ENCODE data around the gene LIN28B. TPM values are rescaled to one million over a fixed set of nuclear protein-coding genes. Genes with fewer than 3 reads are reported as not detected.

The LIN28B gene
- total RNA-seq, 4 donors from 2014 or later = 0.14 TPM; not detected in 3

- Histone ChIP-seq H3K27ac (no peak overlapping the region), H3K9me3 (no peaks in the 10 kb centered on the region), H3K4me3 (no peak overlapping the region), H3K4me1 (no peaks in the 10 kb centered on the region), H3K27me3 (no peaks in the 10 kb centered on the region), H3K36me3 (no peaks in the 10 kb centered on the region)
- intact Hi-C loops (cut with DNase I; ENCODE audit: low total_unique reads) = no loop called here
- TF ChIP-seq CTCF (IDR thresholded peaks at IDR 0.05) = no peak
- TF ChIP-seq POLR2A (IDR thresholded peaks at IDR 0.05) = no peak
- no peak for DNase-seq
These were observed 85.0 kb downstream of the LIN28B start for GRCh38 chr6:105041880-105042279.

GRCh38 chr6:105042648-105043047 is 85.7 kb downstream of the LIN28B start:
- no peak overlapping the region for H3K27ac ChIP-seq
- H3K9me3 ChIP-seq = no peaks in the 10 kb centered on the region
- no peak for DNase-seq
- H3K36me3 ChIP-seq = no peaks in the 10 kb centered on the region
- H3K4me1 ChIP-seq = no peaks in the 10 kb centered on the region
- no peaks in the 10 kb centered on the region for H3K27me3 ChIP-seq
- intact Hi-C loops (cut with DNase I; ENCODE audit: low total_unique reads) = no loop called here
- TF ChIP-seq POLR2A (IDR thresholded peaks at IDR 0.05) (no peak), CTCF (IDR thresholded peaks at IDR 0.05) (no peak)
- H3K4me3 ChIP-seq = no peak overlapping the region

- Histone ChIP-seq H3K27me3 (no peaks in the 10 kb centered on the region), H3K4me3 (no peak overlapping the region), H3K36me3 (no peaks in the 10 kb centered on the region), H3K4me1 (no peaks in the 10 kb centered on the region), H3K27ac (no peak overlapping the region), H3K9me3 (no peaks in the 10 kb centered on the region)
- no peak for DNase-seq
- no peak for TF ChIP-seq CTCF (IDR thresholded peaks at IDR 0.05)
- TF ChIP-seq POLR2A (IDR thresholded peaks at IDR 0.05) = no peak
- intact Hi-C loops (cut with DNase I; ENCODE audit: low total_unique reads) = no loop called here
These were observed 87.1 kb downstream of the LIN28B start for GRCh38 chr6:105043979-105044378.

GRCh38 chr6:105045526-105045925 is 88.6 kb downstream of the LIN28B start:
- Histone ChIP-seq H3K4me1 (no peaks in the 10 kb centered on the region), H3K27ac (no peak overlapping the region), H3K27me3 (no peaks in the 10 kb centered on the region), H3K36me3 (no peaks in the 10 kb centered on the region), H3K4me3 (no peak overlapping the region), H3K9me3 (no peaks in the 10 kb centered on the region)
- no peak for DNase-seq
- TF ChIP-seq POLR2A (IDR thresholded peaks at IDR 0.05) = no peak
- TF ChIP-seq CTCF (IDR thresholded peaks at IDR 0.05) = no peak
- intact Hi-C loops (cut with DNase I; ENCODE audit: low total_unique reads) = no loop called here

- intact Hi-C loops (cut with DNase I; ENCODE audit: low total_unique reads) = no loop called here
- TF ChIP-seq CTCF (IDR thresholded peaks at IDR 0.05) = no peak
- TF ChIP-seq POLR2A (IDR thresholded peaks at IDR 0.05) = no peak
- Histone ChIP-seq H3K9me3 (no peaks in the 10 kb centered on the region), H3K27ac (no peak overlapping the region), H3K4me1 (no peaks in the 10 kb centered on the region), H3K4me3 (no peak overlapping the region), H3K27me3 (no peaks in the 10 kb centered on the region), H3K36me3 (no peaks in the 10 kb centered on the region)
- no peak for DNase-seq
These were observed 95.1 kb downstream of the LIN28B start for GRCh38 chr6:105051941-105052471.
